ENCODE measurements around the gene SNTG2. TPM values are rescaled to one million over a fixed set of nuclear protein-coding genes. Genes with fewer than 3 reads are reported as not detected.

SNTG2 gene
- polyA plus RNA-seq, 1 experiment = 0.06 TPM

DNA sequence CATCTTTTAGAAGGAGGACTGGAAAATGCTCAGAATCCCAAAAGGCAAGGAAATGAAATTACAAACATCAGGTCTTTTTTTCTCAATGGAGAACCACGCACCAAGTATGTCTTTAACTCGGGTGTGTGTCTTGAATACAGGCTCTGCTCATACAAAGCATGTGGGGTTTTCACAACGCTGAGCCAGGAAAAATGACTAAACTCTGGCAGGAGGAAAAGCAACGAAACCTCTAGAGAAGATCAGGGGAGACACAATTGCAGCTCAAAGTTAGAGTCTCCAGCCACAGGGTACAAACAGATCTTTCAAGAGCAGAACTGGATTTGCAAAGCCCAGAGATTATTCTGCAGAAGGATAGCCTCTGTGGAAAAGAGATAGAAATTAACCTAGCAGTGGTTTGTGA is 419.8 kb downstream of the SNTG2 start:
- Histone ChIP-seq H3K27me3 (ENCODE audit: control insufficient read depth, insufficient read depth, low read length) (no peaks in the 10 kb centered on the region), H3K9me3 (ENCODE audit: control insufficient read depth, insufficient read depth, low read length) (peaks cover 33% of the 10 kb centered on the region), H3K27ac (ENCODE audit: low read depth, low read length) (no peak overlapping the region), H3K4me3 (ENCODE audit: low read depth, low read length) (no peak overlapping the region)
- TF ChIP-seq, protein P1, sequence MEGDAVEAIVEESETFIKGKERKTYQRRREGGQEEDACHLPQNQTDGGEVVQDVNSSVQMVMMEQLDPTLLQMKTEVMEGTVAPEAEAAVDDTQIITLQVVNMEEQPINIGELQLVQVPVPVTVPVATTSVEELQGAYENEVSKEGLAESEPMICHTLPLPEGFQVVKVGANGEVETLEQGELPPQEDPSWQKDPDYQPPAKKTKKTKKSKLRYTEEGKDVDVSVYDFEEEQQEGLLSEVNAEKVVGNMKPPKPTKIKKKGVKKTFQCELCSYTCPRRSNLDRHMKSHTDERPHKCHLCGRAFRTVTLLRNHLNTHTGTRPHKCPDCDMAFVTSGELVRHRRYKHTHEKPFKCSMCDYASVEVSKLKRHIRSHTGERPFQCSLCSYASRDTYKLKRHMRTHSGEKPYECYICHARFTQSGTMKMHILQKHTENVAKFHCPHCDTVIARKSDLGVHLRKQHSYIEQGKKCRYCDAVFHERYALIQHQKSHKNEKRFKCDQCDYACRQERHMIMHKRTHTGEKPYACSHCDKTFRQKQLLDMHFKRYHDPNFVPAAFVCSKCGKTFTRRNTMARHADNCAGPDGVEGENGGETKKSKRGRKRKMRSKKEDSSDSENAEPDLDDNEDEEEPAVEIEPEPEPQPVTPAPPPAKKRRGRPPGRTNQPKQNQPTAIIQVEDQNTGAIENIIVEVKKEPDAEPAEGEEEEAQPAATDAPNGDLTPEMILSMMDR (IDR thresholded peaks at IDR 0.05; ENCODE audit: low read depth, low read length) = no peak
- ChIA-PET CTCF (interaction anchor here (0.6 kb wide), 1 partner anchor 188 kb away, joined by 5 read pairs; no protein-coding TSS in a partner anchor), POLR2A (no interaction called here)
- no peak for DNase-seq (ENCODE audit: low read depth, low spot score)

DNA sequence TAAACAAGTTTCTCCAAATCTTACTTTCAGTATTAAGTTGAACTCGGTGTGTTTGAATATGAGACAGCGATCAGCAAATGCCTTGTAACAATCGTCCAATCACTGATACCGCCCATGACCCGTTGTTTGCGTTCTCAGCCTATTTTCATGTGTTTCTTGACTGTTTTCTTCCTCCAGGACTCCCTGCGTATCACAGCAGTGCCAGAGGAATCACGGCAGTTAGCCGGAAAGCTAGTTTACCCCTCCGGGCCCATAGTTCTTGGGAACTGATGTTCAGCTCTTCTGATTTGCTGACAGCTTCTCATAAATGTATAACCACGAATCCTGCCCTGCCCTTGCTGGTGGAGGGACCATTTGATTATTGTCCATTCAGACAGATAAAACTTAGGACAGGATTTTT is 420.4 kb downstream of the SNTG2 start:
- Histone ChIP-seq H3K4me3 (ENCODE audit: low read depth, low read length) (no peak overlapping the region), H3K27ac (ENCODE audit: low read depth, low read length) (no peak overlapping the region), H3K27me3 (ENCODE audit: control insufficient read depth, insufficient read depth, low read length) (no peaks in the 10 kb centered on the region), H3K9me3 (ENCODE audit: control insufficient read depth, insufficient read depth, low read length) (peaks cover 38% of the 10 kb centered on the region)
- ChIA-PET POLR2A (no interaction called here), CTCF (interaction anchor here (0.6 kb wide), 1 partner anchor 189 kb away, joined by 5 read pairs; no protein-coding TSS in a partner anchor)
- no peak for DNase-seq (ENCODE audit: low read depth, low spot score)
- TF ChIP-seq, protein P1 (IDR thresholded peaks at IDR 0.05; ENCODE audit: low read depth, low read length) = no peak

DNA sequence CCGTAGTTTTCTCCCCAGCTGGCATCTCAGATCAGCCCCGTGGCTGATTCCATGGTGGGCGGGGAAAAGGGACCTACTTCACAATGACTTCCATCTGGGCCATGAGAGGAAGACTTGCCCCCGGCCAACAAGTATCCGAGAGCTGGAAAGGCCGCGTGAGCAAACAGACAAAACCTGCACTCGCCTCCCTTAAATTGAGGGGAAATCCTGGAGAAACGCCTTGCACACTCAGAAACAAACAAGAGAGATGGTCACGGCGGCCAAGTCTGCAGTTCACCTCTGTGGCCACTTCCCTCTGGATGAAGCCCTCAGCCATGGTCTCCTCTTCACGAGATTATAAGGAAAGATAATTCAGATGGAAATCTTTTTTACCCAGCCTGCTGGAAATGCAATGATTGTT is 423.2 kb downstream of the SNTG2 start:
- CTCF ChIA-PET = no interaction called here

DNA sequence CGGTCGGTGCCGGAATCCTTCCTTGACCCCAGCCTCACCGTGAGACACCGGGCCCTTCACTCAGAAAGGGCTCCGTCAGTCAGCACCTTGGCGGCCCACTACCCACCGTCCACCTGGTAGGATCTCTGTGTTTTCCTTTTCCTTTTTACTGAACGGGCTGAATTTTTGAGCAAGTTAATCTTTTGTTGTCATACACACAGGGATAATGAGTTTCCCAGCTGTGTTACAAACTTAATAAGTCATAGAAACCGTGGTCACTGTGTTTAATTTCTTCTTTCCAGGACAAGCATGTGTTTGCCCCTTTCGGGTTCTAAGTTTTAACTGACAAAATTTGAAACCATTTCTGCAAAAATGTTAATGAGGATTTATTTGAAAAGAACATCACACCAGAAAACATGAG is 423.6 kb downstream of the SNTG2 start:
- Histone ChIP-seq H3K9me3 (ENCODE audit: control insufficient read depth, insufficient read depth, low read length) (peaks cover 41% of the 10 kb centered on the region), H3K4me3 (ENCODE audit: low read depth, low read length) (no peak overlapping the region), H3K27me3 (ENCODE audit: control insufficient read depth, insufficient read depth, low read length) (no peaks in the 10 kb centered on the region), H3K27ac (ENCODE audit: low read depth, low read length) (no peak overlapping the region)
- ChIA-PET CTCF (no interaction called here), POLR2A (no interaction called here)
- TF ChIP-seq, protein P1 (IDR thresholded peaks at IDR 0.05; ENCODE audit: low read depth, low read length) = no peak
- DNase-seq (ENCODE audit: low read depth, low spot score) = no peak

More for the DNA sequence above, 423.2 kb downstream of the SNTG2 start:
- peaks cover 37% of the 10 kb centered on the region for H3K9me3 ChIP-seq (ENCODE audit: control insufficient read depth, insufficient read depth, low read length)
- TF ChIP-seq, protein P1 (IDR thresholded peaks at IDR 0.05; ENCODE audit: low read depth, low read length) = no peak
- no peaks in the 10 kb centered on the region for H3K27me3 ChIP-seq (ENCODE audit: control insufficient read depth, insufficient read depth, low read length)
- no peak overlapping the region for H3K27ac ChIP-seq (ENCODE audit: low read depth, low read length)
- POLR2A ChIA-PET = no interaction called here
- DNase-seq (ENCODE audit: low read depth, low spot score) = no peak
- H3K4me3 ChIP-seq (ENCODE audit: low read depth, low read length) = no peak overlapping the region

DNA sequence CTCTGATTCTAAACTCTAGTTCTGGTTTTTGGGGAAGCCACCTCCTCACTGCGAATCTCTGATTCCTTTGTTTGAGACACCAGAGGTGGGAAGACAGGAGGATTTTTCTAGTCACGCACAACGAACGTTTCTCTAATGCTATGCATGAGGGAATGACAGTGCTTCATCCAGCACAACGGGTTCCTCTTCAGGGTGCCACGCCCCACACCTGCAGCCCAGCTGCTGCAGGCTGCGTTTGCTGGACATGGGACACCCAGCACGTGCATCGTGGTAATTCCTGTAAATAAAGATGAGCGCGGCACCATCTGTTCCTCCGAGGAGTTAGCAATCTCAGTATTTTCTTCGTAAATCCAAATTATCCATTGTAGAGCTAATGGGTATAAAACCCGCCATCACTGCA is 425.1 kb downstream of the SNTG2 start:
- no peak for DNase-seq (ENCODE audit: low read depth, low spot score)
- Histone ChIP-seq H3K27ac (ENCODE audit: low read depth, low read length) (no peak overlapping the region), H3K27me3 (ENCODE audit: control insufficient read depth, insufficient read depth, low read length) (no peaks in the 10 kb centered on the region), H3K9me3 (ENCODE audit: control insufficient read depth, insufficient read depth, low read length) (peaks cover 36% of the 10 kb centered on the region), H3K4me3 (ENCODE audit: low read depth, low read length) (no peak overlapping the region)
- CTCF ChIA-PET = no interaction called here
- TF ChIP-seq, protein P1 (IDR thresholded peaks at IDR 0.05; ENCODE audit: low read depth, low read length) = no peak
- POLR2A ChIA-PET = no interaction called here
